Measurements from ENCODE around the gene PCDH18.
"Not testable (repeated sequence)": the region's sequence is repeated elsewhere in the genome, so short reads cannot be mapped to it uniquely, and the experiment has no call there.

DNA sequence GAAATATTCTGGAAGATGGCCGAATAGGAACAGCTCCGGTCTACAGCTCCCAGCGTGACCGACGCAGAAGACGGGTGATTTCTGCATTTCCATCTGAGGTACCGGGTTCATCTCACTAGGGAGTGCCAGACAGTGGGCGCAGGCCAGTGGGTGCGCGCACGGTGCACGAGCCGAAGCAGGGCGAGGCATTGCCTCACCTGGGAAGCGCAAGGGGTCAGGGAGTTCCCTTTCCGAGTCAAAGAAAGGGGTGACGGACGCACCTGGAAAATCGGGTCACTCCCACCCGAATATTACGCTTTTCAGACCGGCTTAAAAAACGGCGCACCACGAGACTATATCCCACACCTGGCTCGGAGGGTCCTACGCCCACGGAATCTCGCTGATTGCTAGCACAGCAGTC is 36.0 kb downstream of the PCDH18 start:
- TF ChIP-seq, protein P1, sequence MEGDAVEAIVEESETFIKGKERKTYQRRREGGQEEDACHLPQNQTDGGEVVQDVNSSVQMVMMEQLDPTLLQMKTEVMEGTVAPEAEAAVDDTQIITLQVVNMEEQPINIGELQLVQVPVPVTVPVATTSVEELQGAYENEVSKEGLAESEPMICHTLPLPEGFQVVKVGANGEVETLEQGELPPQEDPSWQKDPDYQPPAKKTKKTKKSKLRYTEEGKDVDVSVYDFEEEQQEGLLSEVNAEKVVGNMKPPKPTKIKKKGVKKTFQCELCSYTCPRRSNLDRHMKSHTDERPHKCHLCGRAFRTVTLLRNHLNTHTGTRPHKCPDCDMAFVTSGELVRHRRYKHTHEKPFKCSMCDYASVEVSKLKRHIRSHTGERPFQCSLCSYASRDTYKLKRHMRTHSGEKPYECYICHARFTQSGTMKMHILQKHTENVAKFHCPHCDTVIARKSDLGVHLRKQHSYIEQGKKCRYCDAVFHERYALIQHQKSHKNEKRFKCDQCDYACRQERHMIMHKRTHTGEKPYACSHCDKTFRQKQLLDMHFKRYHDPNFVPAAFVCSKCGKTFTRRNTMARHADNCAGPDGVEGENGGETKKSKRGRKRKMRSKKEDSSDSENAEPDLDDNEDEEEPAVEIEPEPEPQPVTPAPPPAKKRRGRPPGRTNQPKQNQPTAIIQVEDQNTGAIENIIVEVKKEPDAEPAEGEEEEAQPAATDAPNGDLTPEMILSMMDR (IDR thresholded peaks at IDR 0.05): not testable (repeated sequence)
- not testable (repeated sequence) for TF ChIP-seq POLR2A (IDR thresholded peaks at IDR 0.05)
